SH-SY5Y (cell line): ENCODE data around the gene RAB13.

Source experiments
- GATA2 ChIP-seq: IDR thresholded peaks from 2 replicates; pipeline ENCODE4 v1.6.1; 2011; ENCODE audit warnings: mild to moderate bottlenecking, low read depth, low read length
- GATA3 ChIP-seq: IDR thresholded peaks from 2 replicates; pipeline ENCODE4 v1.6.1; 2011; ENCODE audit warnings: low read depth, mild to moderate bottlenecking, low read length, moderate library complexity

RAB13 gene

GRCh38 chr1:153933955-153934354 lies 52.2 kb downstream of the RAB13 start:
- no peak for TF ChIP-seq GATA3
- TF ChIP-seq GATA2 = no peak

DNA sequence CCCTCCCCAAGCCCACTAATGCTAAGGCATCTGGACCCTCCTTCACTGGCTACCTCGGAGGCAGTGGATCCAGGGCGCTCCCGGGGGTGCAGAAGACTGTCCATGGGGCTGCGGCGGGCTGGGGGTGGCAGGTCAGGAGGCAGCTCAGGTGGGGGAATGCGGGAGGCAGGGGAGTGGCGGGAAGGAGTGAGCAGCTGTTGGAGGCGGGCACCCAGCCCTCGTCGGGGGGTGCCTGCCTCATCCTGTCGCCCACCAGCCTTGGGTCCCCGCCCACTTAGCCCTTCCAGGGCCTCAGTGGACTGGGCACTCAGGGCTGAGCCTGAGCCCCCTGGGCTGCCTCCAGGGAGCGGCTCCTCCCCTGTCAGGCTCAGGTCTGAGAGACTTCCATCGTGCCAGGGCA lies 52.7 kb downstream of the RAB13 start:
- no peak for TF ChIP-seq GATA3
- TF ChIP-seq GATA2 = no peak

DNA sequence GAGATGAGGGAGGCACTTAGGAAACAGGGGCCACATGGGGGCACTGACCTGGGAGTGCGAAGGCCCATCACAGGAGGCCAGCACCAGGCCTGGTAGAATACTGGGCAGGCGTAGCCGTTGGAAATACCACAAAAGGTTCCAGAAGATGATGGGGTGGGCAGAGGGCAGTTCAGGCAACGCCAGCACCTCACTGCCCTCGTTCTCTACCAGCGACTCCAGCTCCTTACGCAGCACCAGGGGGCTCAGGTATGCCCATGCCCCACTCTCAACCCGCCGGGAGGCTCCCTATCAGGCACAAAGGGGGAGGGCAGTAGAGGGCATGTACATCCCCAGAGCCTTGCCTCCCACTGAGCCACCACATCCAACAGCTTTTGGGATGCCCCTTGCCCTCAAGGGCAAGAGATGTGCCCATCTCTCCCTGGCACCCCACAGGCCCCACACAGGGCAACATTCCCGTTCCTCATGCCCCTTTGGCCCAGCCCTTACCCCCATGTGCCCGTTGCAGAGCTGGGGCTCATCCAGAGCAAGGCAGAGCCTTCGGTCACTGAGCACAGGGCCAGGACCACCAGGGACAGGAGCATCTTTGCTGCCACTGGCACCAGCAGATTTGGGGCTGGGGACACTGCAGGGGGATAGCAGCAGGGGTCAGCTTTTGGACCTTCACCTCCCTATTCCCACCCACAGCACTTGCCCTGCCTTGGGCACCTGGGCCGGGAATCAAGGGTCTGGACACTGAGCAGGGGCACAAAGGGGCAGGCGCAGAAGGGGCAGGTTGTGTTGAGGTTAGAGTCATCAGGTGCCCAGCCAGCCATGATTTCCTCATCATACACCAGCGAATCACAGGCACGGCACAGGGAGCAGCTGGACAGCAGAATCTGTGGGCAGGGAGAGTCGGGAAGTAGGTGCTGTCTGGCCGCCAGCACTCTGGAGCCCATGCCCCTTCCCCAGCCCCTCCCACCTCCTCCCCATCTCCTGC lies 53.7 kb downstream of the RAB13 start:
- TF ChIP-seq GATA3 (no peak), GATA2 (no peak)
